ENCODE results near the gene WNT4. TPM values are rescaled to one million over a fixed set of nuclear protein-coding genes. Genes with fewer than 3 reads are reported as not detected.
A peak's percentile ranks its signal among the peaks of the same experiment; 100 is the strongest.

WNT4 gene
- 0.07 TPM in 1 of 2 replicates, not detected in the other for total RNA-seq

DNA sequence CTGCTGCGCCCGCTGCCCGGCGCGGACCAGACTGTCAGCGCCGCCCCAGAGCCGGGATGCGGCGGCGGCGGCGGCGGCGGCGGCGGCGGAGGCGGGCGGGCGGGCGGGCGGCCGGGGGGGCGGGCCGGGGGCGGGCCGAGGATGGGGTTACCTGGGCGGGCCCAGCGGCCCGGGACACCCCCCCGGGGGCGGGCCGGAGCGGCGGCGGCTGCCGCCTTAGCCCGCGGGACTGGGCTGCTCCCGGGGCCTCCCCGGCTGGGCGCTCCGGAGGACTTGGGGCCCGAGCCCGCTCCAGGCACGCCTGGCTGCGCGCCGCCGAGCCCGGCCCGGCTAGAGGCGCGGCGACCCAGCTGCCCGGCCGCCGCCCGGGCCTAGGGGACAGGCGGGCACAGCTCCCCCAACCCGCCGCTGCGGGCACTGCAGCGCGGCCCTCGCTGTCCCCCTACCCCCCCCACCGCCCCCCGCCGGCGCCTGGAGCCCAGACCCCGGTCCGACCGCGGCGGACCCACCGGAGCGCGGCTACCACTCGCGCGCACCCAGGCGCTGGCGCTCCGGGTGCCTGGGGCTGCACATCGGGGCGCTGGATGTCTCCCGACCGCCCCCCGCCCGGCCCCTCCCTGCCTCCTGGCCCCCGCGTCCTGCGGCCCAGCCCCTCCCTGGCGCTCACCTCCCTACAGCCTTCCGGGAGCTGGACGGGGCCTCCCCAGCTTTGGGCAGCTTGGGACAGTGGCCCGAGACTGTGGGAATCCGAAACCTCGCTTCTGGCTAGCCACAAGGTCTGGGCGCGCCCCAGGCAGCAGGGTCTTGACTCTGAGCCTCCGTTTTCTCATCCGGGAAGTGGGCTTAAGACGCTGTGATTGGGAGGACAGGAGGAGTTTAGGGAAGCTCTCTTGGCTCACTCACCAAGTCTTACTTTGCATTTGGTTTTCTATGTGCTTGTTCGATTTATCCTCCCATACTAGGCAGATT lies at the start of gene WNT4:
Gene WNT4, minus strand, starts transcription at position 33 of the 969 bp plus-strand sequence. CDS start 175 bp downstream, outside the sequence.
- no peak for DNase-seq (ENCODE audit: low read depth)
- TF ChIP-seq, protein P1, sequence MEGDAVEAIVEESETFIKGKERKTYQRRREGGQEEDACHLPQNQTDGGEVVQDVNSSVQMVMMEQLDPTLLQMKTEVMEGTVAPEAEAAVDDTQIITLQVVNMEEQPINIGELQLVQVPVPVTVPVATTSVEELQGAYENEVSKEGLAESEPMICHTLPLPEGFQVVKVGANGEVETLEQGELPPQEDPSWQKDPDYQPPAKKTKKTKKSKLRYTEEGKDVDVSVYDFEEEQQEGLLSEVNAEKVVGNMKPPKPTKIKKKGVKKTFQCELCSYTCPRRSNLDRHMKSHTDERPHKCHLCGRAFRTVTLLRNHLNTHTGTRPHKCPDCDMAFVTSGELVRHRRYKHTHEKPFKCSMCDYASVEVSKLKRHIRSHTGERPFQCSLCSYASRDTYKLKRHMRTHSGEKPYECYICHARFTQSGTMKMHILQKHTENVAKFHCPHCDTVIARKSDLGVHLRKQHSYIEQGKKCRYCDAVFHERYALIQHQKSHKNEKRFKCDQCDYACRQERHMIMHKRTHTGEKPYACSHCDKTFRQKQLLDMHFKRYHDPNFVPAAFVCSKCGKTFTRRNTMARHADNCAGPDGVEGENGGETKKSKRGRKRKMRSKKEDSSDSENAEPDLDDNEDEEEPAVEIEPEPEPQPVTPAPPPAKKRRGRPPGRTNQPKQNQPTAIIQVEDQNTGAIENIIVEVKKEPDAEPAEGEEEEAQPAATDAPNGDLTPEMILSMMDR (conservative IDR thresholded peaks at IDR 0.05; ENCODE audit: low read depth, low read length): no peak
- H3K4me3 ChIP-seq (ENCODE audit: low read depth, low read length): peak within 1 kb of the TSS; percentile 14

- no peak for DNase-seq (ENCODE audit: low read depth)
- H3K4me3 ChIP-seq (ENCODE audit: low read depth, low read length): no peak overlapping the region
- TF ChIP-seq, protein P1 (conservative IDR thresholded peaks at IDR 0.05; ENCODE audit: low read depth, low read length): no peak
Observed at GRCh38 chr1:22190731-22191130, 47.8 kb upstream of the WNT4 start.

GRCh38 chr1:22190251-22190650 lies 47.4 kb upstream of the WNT4 start:
- no peak for DNase-seq (ENCODE audit: low read depth)
- H3K4me3 ChIP-seq (ENCODE audit: low read depth, low read length): no peak overlapping the region
- TF ChIP-seq, protein P1 (conservative IDR thresholded peaks at IDR 0.05; ENCODE audit: low read depth, low read length): no peak

GRCh38 chr1:22189619-22190018 lies 46.7 kb upstream of the WNT4 start:
- TF ChIP-seq, protein P1 (conservative IDR thresholded peaks at IDR 0.05; ENCODE audit: low read depth, low read length): no peak
- no peak for DNase-seq (ENCODE audit: low read depth)
- no peak overlapping the region for H3K4me3 ChIP-seq (ENCODE audit: low read depth, low read length)

- TF ChIP-seq, protein P1 (conservative IDR thresholded peaks at IDR 0.05; ENCODE audit: low read depth, low read length): no peak
- no peak overlapping the region for H3K4me3 ChIP-seq (ENCODE audit: low read depth, low read length)
- no peak for DNase-seq (ENCODE audit: low read depth)
Observed at GRCh38 chr1:22188914-22189313, 46.0 kb upstream of the WNT4 start.

GRCh38 chr1:22188436-22188835 lies 45.5 kb upstream of the WNT4 start:
- no peak overlapping the region for H3K4me3 ChIP-seq (ENCODE audit: low read depth, low read length)
- TF ChIP-seq, protein P1 (conservative IDR thresholded peaks at IDR 0.05; ENCODE audit: low read depth, low read length): no peak
- DNase-seq (ENCODE audit: low read depth): no peak

Data from epithelial cell of proximal tubule (primary cell).